HG03175 (cell line): ENCODE measurements around the gene RPS19.
A peak's percentile ranks its signal among the peaks of the same experiment; 100 is the strongest.

ENCODE experiments used
- ATAC-seq: cut with Tn5 transposase; IDR thresholded peaks from one replicate; pipeline ENCODE4 v1.9.1; 2021; ENCODE audit warnings: mild to moderate bottlenecking, moderate library complexity; ENCODE audit not compliant: unreplicated experiment

RPS19 gene

DNA sequence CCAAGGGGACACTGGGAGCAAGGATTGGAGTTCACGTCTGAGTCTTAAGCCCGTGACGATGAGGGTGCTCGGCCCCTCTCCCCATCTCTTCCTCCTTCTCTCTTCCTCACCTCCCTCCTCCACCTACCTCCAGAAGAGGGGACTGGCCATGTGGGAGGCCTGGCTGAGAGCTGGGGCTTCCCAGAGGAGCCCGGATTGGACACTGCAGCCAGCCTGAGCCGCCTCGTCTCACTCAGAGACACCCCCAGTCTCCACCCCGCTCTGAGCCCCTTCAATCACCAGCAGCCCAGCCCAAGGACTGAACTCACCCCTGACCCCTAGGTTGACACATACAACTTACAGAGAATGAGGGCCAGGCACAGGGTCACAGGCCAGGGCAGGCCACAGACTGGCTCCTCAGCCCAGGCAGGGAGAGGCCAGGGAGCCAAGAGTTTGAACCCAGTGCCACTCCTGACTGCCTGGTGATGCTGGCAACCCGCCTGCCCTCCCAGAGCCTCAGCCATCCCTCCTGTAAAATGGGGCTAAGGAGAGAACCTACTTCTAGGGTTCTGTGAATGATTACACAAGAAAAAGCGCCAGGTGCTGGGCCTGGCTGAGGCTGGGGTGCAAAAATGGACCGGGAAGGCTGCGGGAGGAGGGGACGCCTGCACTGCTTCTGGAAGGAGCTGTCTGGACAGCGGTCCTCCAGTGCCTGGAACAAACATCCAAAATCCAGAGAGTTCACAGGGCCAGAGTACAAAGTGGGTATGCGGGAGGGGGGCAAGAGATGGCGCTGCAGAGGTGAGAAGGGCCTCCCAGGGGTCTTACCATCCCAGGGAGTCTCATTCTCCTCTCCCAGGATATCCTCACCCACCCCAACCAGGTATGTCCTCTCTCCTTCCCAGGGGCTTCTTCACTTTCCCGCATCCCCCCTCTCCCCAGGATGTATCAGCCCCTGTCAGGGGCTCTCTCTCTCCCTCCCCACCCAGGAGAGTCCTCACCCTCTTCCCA, 18.2 kb downstream of the RPS19 start:
- ATAC-seq: no peak

GRCh38 chr19:41879080-41879479, 19.0 kb downstream of the RPS19 start:
- no peak for ATAC-seq

DNA sequence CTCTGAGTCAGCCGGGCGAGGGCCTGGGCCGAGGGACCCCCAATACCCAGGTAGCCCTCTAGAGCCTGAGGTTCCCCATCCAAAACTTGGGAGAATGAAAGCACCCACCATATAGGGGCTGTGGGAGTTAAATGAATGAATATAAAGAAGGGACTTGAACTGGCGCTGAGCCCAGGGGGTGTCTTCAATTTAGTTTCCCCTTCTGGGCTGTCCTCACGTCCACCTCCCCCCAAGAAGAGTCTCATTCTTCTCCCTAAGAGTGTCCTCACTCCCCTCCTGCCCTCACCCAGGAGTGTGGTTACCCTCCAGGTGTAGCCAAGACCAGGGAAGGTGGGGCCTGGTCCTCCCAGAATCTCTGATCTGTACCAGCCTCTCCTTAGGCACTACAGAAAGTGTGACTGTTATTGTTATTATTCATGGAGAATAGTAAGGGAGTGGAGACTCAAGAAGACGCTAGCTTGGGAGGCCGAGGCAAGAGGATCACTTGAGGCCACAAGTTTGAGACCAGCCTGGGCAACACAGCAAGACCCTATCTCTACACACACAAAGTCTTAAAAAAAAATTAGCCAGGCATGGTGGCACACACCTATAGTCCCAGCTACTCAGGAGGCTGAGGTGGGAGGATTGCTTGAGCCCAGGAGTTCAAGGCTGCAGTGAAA, 19.7 kb downstream of the RPS19 start:
- no peak for ATAC-seq

DNA sequence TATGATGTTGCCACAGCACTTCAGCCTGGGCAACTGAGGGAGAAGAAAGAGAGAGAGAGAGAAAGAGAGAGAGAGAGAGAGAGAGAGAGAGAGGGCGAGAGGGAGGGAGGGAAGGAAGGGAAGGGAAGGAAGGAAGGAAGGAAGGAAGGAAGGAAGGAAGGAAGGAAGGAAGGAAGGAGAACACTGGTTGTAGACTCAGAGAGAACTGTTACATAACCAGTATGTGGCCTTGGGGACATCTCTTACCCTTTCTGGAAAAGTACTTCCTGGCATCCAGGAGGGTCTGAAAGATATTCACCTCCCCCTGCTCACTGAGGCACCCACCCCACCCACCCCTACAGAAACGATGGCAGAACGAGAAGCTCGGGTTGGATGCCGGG, 20.3 kb downstream of the RPS19 start:
- ATAC-seq: no peak

DNA sequence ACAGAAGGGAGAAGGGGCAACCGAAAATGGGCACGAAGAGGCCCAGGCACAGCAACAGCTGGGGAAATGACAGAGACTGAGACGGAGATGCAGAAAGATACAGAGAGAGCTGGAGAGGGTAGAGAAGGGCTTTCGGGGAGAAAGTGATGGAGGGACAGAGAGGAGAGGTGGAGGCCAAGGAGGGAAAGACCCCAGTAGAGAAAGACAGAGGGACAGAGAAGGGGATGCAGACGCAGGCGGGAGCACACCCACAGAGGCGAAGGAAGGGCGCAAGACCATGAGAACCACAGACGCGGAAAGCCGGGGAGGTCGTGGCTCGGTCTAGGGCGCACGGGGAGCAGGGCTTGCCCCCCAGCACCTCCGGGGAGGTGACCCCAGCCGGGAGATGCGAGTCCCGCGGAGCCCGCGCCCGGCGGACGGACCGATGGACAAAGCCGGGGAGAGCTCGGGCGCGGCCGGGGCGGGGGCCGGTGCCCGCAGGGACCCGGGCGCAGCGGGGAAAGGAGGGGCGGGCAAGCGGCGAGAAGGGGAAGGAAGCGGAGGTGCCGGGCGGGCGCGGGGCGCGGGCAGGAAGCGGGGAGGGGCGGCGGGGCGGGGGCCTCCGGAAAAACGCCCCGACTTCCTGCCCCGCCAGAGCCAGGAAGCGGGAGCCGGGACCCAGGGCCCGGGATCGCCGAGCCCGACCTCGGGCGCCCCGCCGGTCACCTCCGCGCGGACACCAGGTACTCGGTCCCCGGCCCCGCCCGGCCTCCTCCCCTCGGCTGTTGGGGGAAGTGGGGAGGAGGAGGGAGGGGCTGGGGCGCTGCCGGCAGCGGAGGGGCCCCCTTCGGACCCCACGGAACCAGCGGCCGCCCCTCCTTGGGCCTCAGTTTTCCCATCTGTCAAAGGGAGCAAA, 22.8 kb downstream of the RPS19 start, which contains the start of gene ARHGEF1:
ARHGEF1 (plus strand) TSS at position 617 of the 895 bp plus-strand sequence. CDS start 4,899 bp downstream, outside the sequence.
- ATAC-seq: no peak

DNA sequence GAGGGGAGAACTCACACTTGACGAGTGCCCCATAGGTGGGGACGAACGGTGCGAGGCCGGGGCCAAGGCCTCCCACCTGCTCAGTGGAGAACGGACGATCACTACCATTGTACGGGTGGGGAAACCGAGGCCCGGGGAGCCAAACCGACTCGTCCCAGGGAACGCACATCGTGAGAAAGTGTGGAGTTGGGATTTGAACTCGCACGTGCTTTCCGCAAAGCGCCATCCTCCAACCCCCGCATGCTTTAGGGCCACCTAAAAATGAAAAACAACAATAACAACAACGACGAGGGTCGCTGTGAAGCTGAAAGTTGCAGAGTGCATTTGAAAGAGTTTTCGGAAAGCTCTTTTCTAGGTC, 23.4 kb downstream of the RPS19 start:
- ATAC-seq: no peak

- peak; percentile 82 for ATAC-seq
These were observed 24.0 kb downstream of the RPS19 start for GRCh38 chr19:41883821-41884733.

GRCh38 chr19:41886761-41887710, 27.0 kb downstream of the RPS19 start:
- no peak for ATAC-seq

DNA sequence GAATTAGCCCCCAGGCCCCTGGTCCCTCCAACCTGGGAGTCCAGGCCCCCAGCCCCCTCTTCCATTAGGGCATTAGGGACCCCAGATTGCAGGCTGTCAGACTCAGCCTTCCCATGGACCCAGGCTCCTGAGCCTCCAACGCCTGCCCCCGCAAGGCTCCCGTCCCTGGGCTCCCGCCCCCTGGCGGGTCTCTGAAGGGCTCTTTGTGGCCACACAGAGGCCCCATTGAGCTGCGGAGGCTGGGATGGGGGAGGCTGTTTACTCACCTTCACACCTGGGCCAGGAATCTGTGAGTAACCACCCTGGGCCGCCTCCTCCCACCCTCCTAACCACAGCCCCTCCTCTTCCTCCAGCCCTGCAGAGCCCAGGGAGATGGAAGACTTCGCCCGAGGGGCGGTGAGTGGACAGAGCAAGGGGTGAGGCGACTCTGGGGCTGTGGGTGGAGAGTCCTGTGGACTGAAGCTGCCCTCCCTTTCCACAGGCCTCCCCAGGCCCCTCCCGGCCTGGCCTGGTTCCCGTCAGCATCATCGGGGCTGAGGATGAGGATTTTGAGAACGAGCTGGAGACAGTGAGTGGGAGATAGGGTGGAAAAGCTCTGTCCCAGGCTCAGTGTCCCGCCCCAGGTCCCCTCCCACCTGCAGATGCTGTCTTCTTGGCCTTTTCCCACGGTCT, 27.8 kb downstream of the RPS19 start:
- ATAC-seq: no peak

- no peak for ATAC-seq
These were observed 28.9 kb downstream of the RPS19 start for GRCh38 chr19:41888926-41889325.

GRCh38 chr19:41889896-41890295, 29.8 kb downstream of the RPS19 start:
- ATAC-seq: no peak

DNA sequence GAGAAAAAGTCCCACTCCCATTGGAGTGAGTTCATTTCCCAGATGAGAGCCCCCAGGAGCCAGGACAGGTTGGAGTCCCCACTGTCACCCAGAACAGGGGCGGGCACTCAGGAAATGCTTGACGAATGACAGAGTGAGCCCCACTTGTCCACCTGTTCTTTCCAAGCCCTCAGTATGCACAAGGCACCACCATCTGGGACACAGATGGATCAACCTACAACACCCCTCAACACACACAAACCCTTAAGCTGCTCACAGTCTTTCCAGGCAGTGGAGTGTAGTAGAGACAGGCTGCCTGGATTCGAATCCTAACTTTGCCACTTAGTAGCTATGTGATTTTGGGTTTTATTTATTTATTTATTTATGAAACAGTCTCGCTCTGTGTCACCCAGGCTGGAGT, 30.9 kb downstream of the RPS19 start:
- no peak for ATAC-seq

GRCh38 chr19:41892173-41892902, 32.3 kb downstream of the RPS19 start:
- ATAC-seq: no peak

- ATAC-seq: no peak
These were observed 33.8 kb downstream of the RPS19 start for GRCh38 chr19:41893899-41894298.

GRCh38 chr19:41894350-41894749, 34.3 kb downstream of the RPS19 start:
- no peak for ATAC-seq

GRCh38 chr19:41895745-41896580, 35.9 kb downstream of the RPS19 start:
- ATAC-seq: no peak

DNA sequence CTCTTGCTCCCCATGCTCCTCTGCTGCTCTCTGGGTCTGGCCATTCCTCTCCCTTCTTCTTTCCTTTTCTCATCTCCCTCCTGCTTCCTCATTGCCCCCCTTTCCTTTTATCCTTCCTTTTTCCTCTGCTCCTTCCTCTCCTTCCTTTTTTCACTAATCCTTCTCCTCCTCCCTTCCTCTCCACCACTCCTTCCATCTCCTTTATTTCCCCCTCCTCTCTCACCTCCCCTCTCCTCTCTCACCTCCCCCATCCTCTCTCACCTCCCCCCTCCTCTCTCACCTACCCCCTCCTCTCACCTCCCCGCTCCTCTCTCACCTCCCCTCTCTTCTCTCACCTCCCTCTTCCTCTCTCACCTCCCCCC, 36.5 kb downstream of the RPS19 start:
- no peak for ATAC-seq
